ENCODE results near the gene NDUFA3. TPM values are rescaled to one million over a fixed set of nuclear protein-coding genes. Genes with fewer than 3 reads are reported as not detected.

NDUFA3 gene
- total RNA-seq (2013) = 121 TPM
- polyA plus RNA-seq (100 to 1,000 TPM in 2 of 3 donors, 10 to 100 TPM in 1; 46.4 to 396 (median 333) TPM), polyA minus RNA-seq (14.1 and 36.3 TPM in 2 replicates), total RNA-seq (1.4 to 14.1 (median 9.7) reads per million in 11 experiments)

- H3K36me3 Mint-ChIP-seq = peaks cover 28 to 47% of the 10 kb centered on the region in 2 donors
- Histone ChIP-seq H3K9ac (ENCODE audit: insufficient read depth, low read length, poor library complexity, severe bottlenecking) (peak within 1 kb of the TSS; percentile 80), H3K27me3 (ENCODE audit: control insufficient read depth in 2 of 2, insufficient read depth in 2 of 2, low read length in 2 of 2) (no peaks in the 10 kb centered on the region), H3K27ac (ENCODE audit: low read depth in 1 of 2, low read length in 2 of 2) (peak within 1 kb of the TSS; percentile 73 to 87), H3K4me2 (replicated peaks; ENCODE audit: extremely low read depth, low read length, poor library complexity, severe bottlenecking) (peak within 1 kb of the TSS; percentile 88), H3K79me2 (ENCODE audit: insufficient read depth, low read length) (peaks cover 85% of the 10 kb centered on the region), H3K4me1 (ENCODE audit: control insufficient read depth in 1 of 2, insufficient read depth in 2 of 2, low read length in 2 of 2) (peaks cover 55 to 59% of the 10 kb centered on the region in 2 donors), H3K9me3 (replicated peaks in 1 of 2; ENCODE audit: control insufficient read depth in 1 of 2, insufficient read depth in 1 of 2, low read length in 2 of 2) (no peaks in the 10 kb centered on the region), H3K4me3 (replicated peaks in 1 of 3; ENCODE audit: low read depth in 2 of 3, low read length in 3 of 3) (peak within 1 kb of the TSS; percentile 51 to 97 (median 68)), H3K36me3 (replicated peaks in 1 of 2; ENCODE audit: control insufficient read depth in 1 of 2, insufficient read depth in 2 of 2, low read length in 2 of 2) (peaks cover 19 to 23% of the 10 kb centered on the region in 2 donors), H2AFZ (ENCODE audit: insufficient read depth, low read depth, low read length, poor library complexity, severe bottlenecking) (peak within 1 kb of the TSS; percentile 91), H4K20me1 (ENCODE audit: insufficient read depth, low read length) (peaks cover 8% of the 10 kb centered on the region)
- H3K9me3 Mint-ChIP-seq = peaks cover 0 to 2% (median 0%) of the 10 kb centered on the region in 7 donors
- under 1% methylated on average over 50 of the region's 54 CpGs for WGBS (ENCODE audit: insufficient coverage)
- H3K27me3 Mint-ChIP-seq (ENCODE audit: low read depth in 3 of 3) = no peaks in the 10 kb centered on the region
- TF ChIP-seq CTCF (IDR thresholded peaks at IDR 0.05) = no peak
- peaks cover 49% of the 10 kb centered on the region for H3K4me1 Mint-ChIP-seq
- H3K27ac Mint-ChIP-seq = peak within 1 kb of the TSS; percentile 92 to 98 (median 98)
- H3K4me3 Mint-ChIP-seq = peak within 1 kb of the TSS; percentile 95 to 98
- DNase-seq = peak; percentile 98 to 100 (median 99)
- intact Hi-C loops (cut with micrococcal nuclease) = loop anchor here (1.0 to 2.0 kb wide), 3 partner anchors 13 to 35 kb away; partner anchors contain the start of genes CNOT3 (in 1 of the 2), PRPF31 (in 1 of the 2) and TFPT (in 1 of the 2)
Measured at GRCh38 chr19:54102421-54103169, at the start of gene NDUFA3. Gene NDUFA3, plus strand, starts transcription at chr19:54102855. Its CDS starts 24 bp downstream, at chr19:54102879.

GRCh38 chr19:54062643-54063042, 40.0 kb upstream of the NDUFA3 start:
- Mint-ChIP-seq H3K27me3 (ENCODE audit: low read depth in 3 of 3) (peaks cover 0 to 3% (median 2%) of the 10 kb centered on the region in 3 donors), H3K9me3 (peaks cover 2 to 8% (median 6%) of the 10 kb centered on the region in 7 donors), H3K36me3 (peaks cover 11 to 37% of the 10 kb centered on the region in 2 donors), H3K27ac (peak overlapping the region; percentile 68 to 93 (median 88)), H3K4me3 (peak overlapping the region; percentile 75 to 92), H3K4me1 (peaks cover 37% of the 10 kb centered on the region)
- WGBS (ENCODE audit: insufficient coverage) = 12% methylated on average over 8 of the region's 9 CpGs
- peaks cover 49% of the 10 kb centered on the region for H3K79me2 ChIP-seq (ENCODE audit: insufficient read depth, low read length)
- H3K9me3 ChIP-seq (replicated peaks in 1 of 2; ENCODE audit: control insufficient read depth in 1 of 2, insufficient read depth in 1 of 2, low read length in 2 of 2) = peaks cover 0 to 4% of the 10 kb centered on the region in 2 donors
- peak overlapping the region; percentile 64 for H3K9ac ChIP-seq (ENCODE audit: insufficient read depth, low read length, poor library complexity, severe bottlenecking)
- no peaks in the 10 kb centered on the region for H4K20me1 ChIP-seq (ENCODE audit: insufficient read depth, low read length)
- intact Hi-C loops (cut with micrococcal nuclease) = no loop called here
- peaks cover 40 to 46% of the 10 kb centered on the region in 2 donors for H3K4me1 ChIP-seq (ENCODE audit: control insufficient read depth in 1 of 2, insufficient read depth in 2 of 2, low read length in 2 of 2)
- H3K4me2 ChIP-seq (replicated peaks; ENCODE audit: extremely low read depth, low read length, poor library complexity, severe bottlenecking) = peak overlapping the region; percentile 95
- peak overlapping the region; percentile 53 for H2AFZ ChIP-seq (ENCODE audit: insufficient read depth, low read depth, low read length, poor library complexity, severe bottlenecking)
- TF ChIP-seq CTCF (IDR thresholded peaks at IDR 0.05) = no peak
- no peaks in the 10 kb centered on the region for H3K27me3 ChIP-seq (ENCODE audit: control insufficient read depth in 2 of 2, insufficient read depth in 2 of 2, low read length in 2 of 2)
- peaks cover 4 to 18% of the 10 kb centered on the region in 2 donors for H3K36me3 ChIP-seq (replicated peaks in 1 of 2; ENCODE audit: control insufficient read depth in 1 of 2, insufficient read depth in 2 of 2, low read length in 2 of 2)
- peak; percentile 63 to 72 (median 67) for DNase-seq
- peak overlapping the region in 2 of 3 experiments; percentile 30 to 92 for H3K4me3 ChIP-seq (replicated peaks in 1 of 3; ENCODE audit: low read depth in 2 of 3, low read length in 3 of 3)
- peak overlapping the region; percentile 50 to 84 for H3K27ac ChIP-seq (ENCODE audit: low read depth in 1 of 2, low read length in 2 of 2)
